HG02763 (cell line): ENCODE results near the gene GLUD1.

Source experiments
- ATAC-seq: cut with Tn5 transposase; IDR thresholded peaks from one replicate; pipeline ENCODE4 v1.9.1; 2021; ENCODE audit warnings: mild to moderate bottlenecking, moderate library complexity; ENCODE audit not compliant: unreplicated experiment

GLUD1 gene

DNA sequence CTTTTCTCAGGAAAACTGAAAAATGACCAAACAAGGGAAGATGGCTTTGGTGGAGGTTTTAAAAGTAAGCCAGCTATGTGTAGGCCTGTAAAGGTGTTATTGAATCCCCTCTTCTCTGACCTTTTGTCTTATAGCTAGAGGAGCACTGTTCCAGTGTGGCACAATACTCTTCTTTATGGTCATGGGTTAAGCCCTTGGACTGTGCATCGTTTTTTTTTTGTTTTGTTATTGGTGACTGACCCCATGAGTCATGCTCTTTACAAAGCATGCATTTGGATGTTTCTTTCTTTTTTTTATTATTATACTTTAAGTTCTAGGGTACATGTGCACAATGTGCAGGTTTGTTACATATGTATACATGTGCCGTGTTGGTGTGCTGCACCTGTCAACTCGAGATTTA is 94.2 kb downstream of the GLUD1 start:
- ATAC-seq, result no peak
